H9 (cell line): Measurements from ENCODE around the gene PTCHD1. TPM values are rescaled to one million over a fixed set of nuclear protein-coding genes. Genes with fewer than 3 reads are reported as not detected.

Source experiments
- DNase-seq: peaks from one replicate; pipeline ENCODE4 v3.0.0-alpha.2; 2017
- H2AFZ ChIP-seq: one replicate; pipeline ENCODE4 v1.6.1; 2013; ENCODE audit warnings: mild to moderate bottlenecking, low read length, control low read depth, moderate library complexity
- H2AK5ac ChIP-seq: 2 replicates; pipeline ENCODE4 v1.6.1; 2013; ENCODE audit warnings: low read length, control low read depth, mixed read lengths; ENCODE audit not compliant: insufficient read length
- H2BK120ac ChIP-seq: one replicate; pipeline ENCODE4 v1.6.1; 2013; ENCODE audit warnings: low read depth, mild to moderate bottlenecking, low read length, control low read depth, inconsistent platforms; ENCODE audit not compliant: poor library complexity, severe bottlenecking
- H2BK12ac ChIP-seq: 2 replicates; pipeline ENCODE4 v1.6.1; 2013; ENCODE audit warnings: low read length, control low read depth, mixed read lengths, low read depth; ENCODE audit not compliant: insufficient read length
- H2BK15ac ChIP-seq: 2 replicates; pipeline ENCODE4 v1.6.1; 2013; ENCODE audit warnings: low read depth, low read length, control low read depth
- H2BK20ac ChIP-seq: one replicate; pipeline ENCODE4 v1.6.1; 2013; ENCODE audit warnings: low read depth, mild to moderate bottlenecking, low read length, control low read depth, inconsistent platforms; ENCODE audit not compliant: poor library complexity, severe bottlenecking
- H2BK5ac ChIP-seq: 2 replicates; pipeline ENCODE4 v1.6.1; 2013; ENCODE audit warnings: low read length, control low read depth, mixed read lengths; ENCODE audit not compliant: insufficient read length
- H3K14ac ChIP-seq: 2 replicates; pipeline ENCODE4 v1.6.1; 2013; ENCODE audit warnings: low read length, control low read depth; ENCODE audit not compliant: insufficient read depth
- H3K18ac ChIP-seq: 2 replicates; pipeline ENCODE4 v1.6.1; 2013; ENCODE audit warnings: low read depth, mild to moderate bottlenecking, mixed read lengths, low read length, control low read depth; ENCODE audit not compliant: insufficient read length
- H3K23ac ChIP-seq: 2 replicates; pipeline ENCODE4 v1.6.1; 2013; ENCODE audit warnings: low read length, control low read depth, mixed read lengths, low read depth; ENCODE audit not compliant: insufficient read length
- H3K23me2 ChIP-seq: 2 replicates; pipeline ENCODE4 v1.6.1; 2013; ENCODE audit warnings: low read depth, mild to moderate bottlenecking, mixed read lengths, low read length, control low read depth; ENCODE audit not compliant: insufficient read length, poor library complexity, severe bottlenecking
- H3K27ac ChIP-seq: 2 replicates; pipeline ENCODE4 v1.5.1; 2013; ENCODE audit warnings: low read length, control low read depth, mixed read lengths, low read depth; ENCODE audit not compliant: insufficient read length
- H3K27me3 ChIP-seq: 2 replicates; pipeline ENCODE4 v1.6.1; 2013; ENCODE audit warnings: low read length, control low read depth, inconsistent platforms; ENCODE audit not compliant: insufficient read depth
- H3K4ac ChIP-seq: 2 replicates; pipeline ENCODE4 v1.6.1; 2013; ENCODE audit warnings: low read depth, mild to moderate bottlenecking, control low read depth, inconsistent platforms, low read length, moderate library complexity
- H3K4me1 ChIP-seq: 2 replicates; pipeline ENCODE4 v1.6.1; 2013; ENCODE audit warnings: low read length, control low read depth, inconsistent platforms; ENCODE audit not compliant: insufficient read depth
- H3K4me2 ChIP-seq: 2 replicates; pipeline ENCODE4 v1.6.1; 2013; ENCODE audit warnings: low read length, control low read depth, mixed read lengths; ENCODE audit not compliant: insufficient read length, insufficient read depth
- H3K56ac ChIP-seq: 2 replicates; pipeline ENCODE4 v1.6.1; 2013; ENCODE audit warnings: low read depth, mild to moderate bottlenecking, mixed read lengths, low read length, control low read depth; ENCODE audit not compliant: insufficient read length
- H3K79me1 ChIP-seq: 2 replicates; pipeline ENCODE4 v1.6.1; 2013; ENCODE audit warnings: low read depth, mild to moderate bottlenecking, moderate library complexity, low read length, control low read depth, inconsistent platforms; ENCODE audit not compliant: insufficient read depth, poor library complexity, severe bottlenecking
- H3K79me2 ChIP-seq: 2 replicates; pipeline ENCODE4 v1.6.1; 2013; ENCODE audit warnings: low read length, control low read depth, inconsistent platforms; ENCODE audit not compliant: insufficient read depth
- H3K9ac ChIP-seq: 2 replicates; pipeline ENCODE4 v1.6.1; 2013; ENCODE audit warnings: low read length, control low read depth, mixed read lengths; ENCODE audit not compliant: insufficient read length; ENCODE audit errors: extremely low read depth
- H3K9me3 ChIP-seq: one replicate; pipeline ENCODE4 v1.6.1; 2013; ENCODE audit warnings: low read depth, low read length, inconsistent platforms; ENCODE audit not compliant: control insufficient read depth
- H3T11ph ChIP-seq: one replicate; pipeline ENCODE4 v1.6.1; 2013; ENCODE audit warnings: mild to moderate bottlenecking, low read length, control low read depth, inconsistent platforms
- H4K20me1 ChIP-seq: one replicate; pipeline ENCODE4 v1.6.1; 2013; ENCODE audit not compliant: control insufficient read depth, insufficient read length, insufficient read depth
- H4K5ac ChIP-seq: 2 replicates; pipeline ENCODE4 v1.6.1; 2013; ENCODE audit warnings: low read depth, mild to moderate bottlenecking, mixed read lengths, low read length, control low read depth; ENCODE audit not compliant: insufficient read length
- H4K8ac ChIP-seq: replicated peaks from 2 replicates; pipeline ENCODE4 v1.6.1; 2013; ENCODE audit warnings: low read length, control low read depth, mixed read lengths, low read depth; ENCODE audit not compliant: insufficient read length
- H4K91ac ChIP-seq: 2 replicates; pipeline ENCODE4 v1.6.1; 2013; ENCODE audit warnings: low read depth, mild to moderate bottlenecking, moderate library complexity, mixed read lengths, low read length, control low read depth; ENCODE audit not compliant: insufficient read length
- H3K27ac Mint-ChIP-seq, 3 experiments: 2 replicates in 2 of 3; 3 replicates in 1 of 3; pipeline ENCODE4 v1.8.0; 2020 to 2021; ENCODE audit warnings: mixed read lengths in 3 of 3, mild to moderate bottlenecking in 1 of 3, moderate library complexity in 1 of 3
- H3K27me3 Mint-ChIP-seq: 2 replicates; pipeline ENCODE4 v1.8.0; 2021; ENCODE audit warnings: low read depth, mild to moderate bottlenecking, moderate library complexity, mixed read lengths
- H3K36me3 Mint-ChIP-seq, 3 experiments: 2 replicates in 2 of 3; 3 replicates in 1 of 3; pipeline ENCODE4 v1.8.0; 2020 to 2021; ENCODE audit warnings: low read depth in 3 of 3, mixed read lengths in 3 of 3; ENCODE audit not compliant: insufficient read depth in 1 of 3
- H3K4me1 Mint-ChIP-seq, 2 experiments: 2 replicates each; pipeline ENCODE4 v1.8.0; 2020; ENCODE audit warnings: mixed read lengths in 2 of 2
- H3K4me3 Mint-ChIP-seq, 2 experiments: 2 replicates in 1 of 2; 3 replicates in 1 of 2; pipeline ENCODE4 v1.8.0; 2020 to 2021; ENCODE audit warnings: mild to moderate bottlenecking in 2 of 2, mixed read lengths in 2 of 2, moderate library complexity in 1 of 2
- H3K9me3 Mint-ChIP-seq, 2 experiments: 2 replicates in 1 of 2; 3 replicates in 1 of 2; pipeline ENCODE4 v1.8.0; 2020; ENCODE audit warnings: mild to moderate bottlenecking in 2 of 2, mixed read lengths in 2 of 2, moderate library complexity in 1 of 2
- CTCF ChIP-seq: fragments of 200-600 bp; sonication (generic); conservative IDR thresholded peaks from 3 replicates; pipeline ENCODE4 v1.8.0; 2021; ENCODE audit warnings: antibody characterized with exemption, mild to moderate bottlenecking
- WGBS: extraction: QIAGEN DNeasy Blood & Tissue Kit; methylation state at CpG from one replicate; pipeline ENCODE4 v1.1.7; 2013; ENCODE audit warnings: missing lambda C conversion rate, low lambda C conversion rate, mixed read lengths; ENCODE audit not compliant: insufficient read length; ENCODE audit errors: extremely low coverage; 5-methylcytosine and 5-hydroxymethylcytosine counted together
- total RNA-seq: library from RNA; stranded (reverse); gene quantifications from 2 replicates; pipeline ENCODE4 v1.2.1, GENCODE V29; 2021

Gene PTCHD1
- total RNA-seq, 1 experiment from 2014 or later = 1.4 TPM

GRCh38 chrX:23333842-23334520, 668 bp upstream of the PTCHD1 start:
- Histone ChIP-seq H3K79me2 (no peaks in the 10 kb centered on the region), H2BK15ac (no peak overlapping the region), H3K23ac (no peak overlapping the region), H3K27me3 (peaks cover 7% of the 10 kb centered on the region; the same call in 1 of the 2 replicates), H2AFZ (no peak overlapping the region), H2BK5ac (no peak overlapping the region), H4K5ac (no peak overlapping the region), H3K9ac (no peak overlapping the region), H3T11ph (no peak overlapping the region), H3K56ac (no peak overlapping the region), H2AK5ac (no peak overlapping the region), H2BK20ac (no peak overlapping the region), H4K91ac (no peak overlapping the region), H3K27ac (no peak overlapping the region), H3K79me1 (no peaks in the 10 kb centered on the region), H3K4me1 (no peaks in the 10 kb centered on the region; the same call in 1 of the 2 replicates), H4K8ac (no peak overlapping the region), H2BK120ac (no peak overlapping the region), H3K18ac (no peak overlapping the region), H3K4ac (no peak overlapping the region), H3K4me2 (peak overlapping the region; percentile 98), H3K23me2 (peaks cover 37% of the 10 kb centered on the region), H3K14ac (no peak overlapping the region; the same call in 1 of the 2 replicates), H3K9me3 (no peaks in the 10 kb centered on the region), H4K20me1 (no peaks in the 10 kb centered on the region), H2BK12ac (no peak overlapping the region)
- no peak for TF ChIP-seq CTCF
- peak overlapping the region; percentile 73 to 91 for H3K4me3 Mint-ChIP-seq
- peak; percentile 76 for DNase-seq
- peaks cover 38 to 40% of the 10 kb centered on the region in 2 experiments for H3K4me1 Mint-ChIP-seq
- H3K27me3 Mint-ChIP-seq = peaks cover 75% of the 10 kb centered on the region
- H3K27ac Mint-ChIP-seq = 0 out of 7 replicates have a peak overlapping the region, but pooled peaks of 1 of the 3 experiments have one; percentile 54
- no CpG with 5 or more reads among the region's 54 CpGs for WGBS
- peaks cover 2 to 4% of the 10 kb centered on the region in 2 experiments; a peak in 2 of 5 replicates for H3K9me3 Mint-ChIP-seq
- no peaks in the 10 kb centered on the region for H3K36me3 Mint-ChIP-seq
